Prostate gland (tissue), 2 donors: ENCODE measurements around the gene CCDC107.

Experiments
- POLR2A ChIP-seq: fragments of 450-650 bp; IDR thresholded peaks from one replicate; pipeline ENCODE4 v1.6.1; 2016; ENCODE audit warnings: antibody characterized with exemption, mild to moderate bottlenecking
- TF ChIP-seq, protein P1 (sequence below), 4 experiments: fragments of 200-600 bp in 2 of 4; fragments of 450-650 bp in 2 of 4; sonication (generic) in 2 of 4; IDR thresholded peaks; 1 replicate in 3 of 4; 2 replicates in 1 of 4; pipeline ENCODE4 v1.5.1; 2016 to 2019; ENCODE audit warnings: antibody characterized with exemption in 4 of 4, mild to moderate bottlenecking in 2 of 4, moderate library complexity in 2 of 4

DNA sequence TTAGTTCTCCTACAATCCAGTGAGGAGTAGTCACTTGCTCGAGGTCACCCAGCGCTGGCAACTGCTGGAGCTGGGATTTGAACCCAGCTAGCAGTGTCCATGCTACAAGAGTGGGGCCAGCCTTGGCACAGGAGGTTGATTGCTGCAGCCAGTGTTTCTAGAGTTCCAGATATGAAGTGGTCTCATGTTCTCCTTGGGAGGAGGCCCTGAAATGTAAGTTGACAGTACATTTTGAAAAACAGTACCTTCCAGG lies 802 bp downstream of the CCDC107 start:
- TF ChIP-seq, protein P1, sequence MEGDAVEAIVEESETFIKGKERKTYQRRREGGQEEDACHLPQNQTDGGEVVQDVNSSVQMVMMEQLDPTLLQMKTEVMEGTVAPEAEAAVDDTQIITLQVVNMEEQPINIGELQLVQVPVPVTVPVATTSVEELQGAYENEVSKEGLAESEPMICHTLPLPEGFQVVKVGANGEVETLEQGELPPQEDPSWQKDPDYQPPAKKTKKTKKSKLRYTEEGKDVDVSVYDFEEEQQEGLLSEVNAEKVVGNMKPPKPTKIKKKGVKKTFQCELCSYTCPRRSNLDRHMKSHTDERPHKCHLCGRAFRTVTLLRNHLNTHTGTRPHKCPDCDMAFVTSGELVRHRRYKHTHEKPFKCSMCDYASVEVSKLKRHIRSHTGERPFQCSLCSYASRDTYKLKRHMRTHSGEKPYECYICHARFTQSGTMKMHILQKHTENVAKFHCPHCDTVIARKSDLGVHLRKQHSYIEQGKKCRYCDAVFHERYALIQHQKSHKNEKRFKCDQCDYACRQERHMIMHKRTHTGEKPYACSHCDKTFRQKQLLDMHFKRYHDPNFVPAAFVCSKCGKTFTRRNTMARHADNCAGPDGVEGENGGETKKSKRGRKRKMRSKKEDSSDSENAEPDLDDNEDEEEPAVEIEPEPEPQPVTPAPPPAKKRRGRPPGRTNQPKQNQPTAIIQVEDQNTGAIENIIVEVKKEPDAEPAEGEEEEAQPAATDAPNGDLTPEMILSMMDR (IDR thresholded peaks at IDR 0.05): no peak
- TF ChIP-seq POLR2A: no peak
